Mesendoderm (in vitro differentiated cells): ENCODE data around the gene IL2RG.

ENCODE experiments used
- DNase-seq: peaks from one replicate; pipeline ENCODE4 v3.0.0; 2013
- H2AK5ac ChIP-seq: 2 replicates; pipeline ENCODE4 v1.6.1; 2013; ENCODE audit warnings: low read length, inconsistent platforms
- H2BK120ac ChIP-seq: 2 replicates; pipeline ENCODE4 v1.6.1; 2013; ENCODE audit warnings: low read depth, mild to moderate bottlenecking, low read length, moderate library complexity, mixed read lengths
- H2BK15ac ChIP-seq: replicated peaks from 2 replicates; pipeline ENCODE4 v1.6.1; 2013; ENCODE audit warnings: low read depth, mild to moderate bottlenecking, moderate library complexity
- H2BK5ac ChIP-seq: 2 replicates; pipeline ENCODE4 v1.6.1; 2013; ENCODE audit warnings: low read length, inconsistent platforms
- H3K18ac ChIP-seq: 2 replicates; pipeline ENCODE4 v1.6.1; 2013; ENCODE audit warnings: mild to moderate bottlenecking, low read length, mixed read lengths
- H3K23ac ChIP-seq: one replicate; pipeline ENCODE4 v1.6.1; 2013; ENCODE audit warnings: low read length
- H3K27ac ChIP-seq: 2 replicates; pipeline ENCODE4 v1.5.1; 2013; ENCODE audit warnings: low read depth, mild to moderate bottlenecking, inconsistent platforms, low read length, moderate library complexity
- H3K27me3 ChIP-seq: 2 replicates; pipeline ENCODE4 v1.6.1; 2013; ENCODE audit warnings: low read length, control low read depth, mild to moderate bottlenecking, inconsistent platforms; ENCODE audit not compliant: insufficient read depth, poor library complexity
- H3K36me3 ChIP-seq: 2 replicates; pipeline ENCODE4 v1.6.1; 2013; ENCODE audit warnings: low read length, inconsistent platforms; ENCODE audit not compliant: control insufficient read depth, insufficient read depth
- H3K4ac ChIP-seq: one replicate; pipeline ENCODE4 v1.6.1; 2013; ENCODE audit warnings: low read depth, mild to moderate bottlenecking, low read length, moderate library complexity
- H3K4me1 ChIP-seq: 2 replicates; pipeline ENCODE4 v1.6.1; 2013; ENCODE audit warnings: low read depth, low read length, inconsistent platforms; ENCODE audit not compliant: control insufficient read depth
- H3K4me2 ChIP-seq: 2 replicates; pipeline ENCODE4 v1.6.1; 2013; ENCODE audit warnings: low read length
- H3K4me3 ChIP-seq: 2 replicates; pipeline ENCODE4 v1.5.1; 2013; ENCODE audit warnings: mild to moderate bottlenecking, low read length
- H3K56ac ChIP-seq: one replicate; pipeline ENCODE4 v1.6.1; 2013; ENCODE audit warnings: low read length
- H3K79me1 ChIP-seq: 2 replicates; pipeline ENCODE4 v1.6.1; 2013; ENCODE audit warnings: low read length, inconsistent platforms
- H3K79me2 ChIP-seq: 2 replicates; pipeline ENCODE4 v1.6.1; 2013; ENCODE audit warnings: mild to moderate bottlenecking, low read length; ENCODE audit not compliant: control insufficient read depth, insufficient read depth
- H3K9ac ChIP-seq: 2 replicates; pipeline ENCODE4 v1.6.1; 2013; ENCODE audit warnings: low read length, inconsistent platforms
- H4K5ac ChIP-seq: one replicate; pipeline ENCODE4 v1.6.1; 2013; ENCODE audit warnings: low read length
- H4K8ac ChIP-seq: one replicate; pipeline ENCODE4 v1.6.1; 2013; ENCODE audit warnings: low read depth, mild to moderate bottlenecking, control low read depth, low read length, moderate library complexity
- WGBS: extraction: QIAGEN DNeasy Blood & Tissue Kit; methylation state at CpG from one replicate; pipeline ENCODE4 v1.1.7; 2013; ENCODE audit warnings: low lambda C conversion rate, missing lambda C conversion rate; ENCODE audit not compliant: insufficient coverage; ENCODE audit errors: extremely low coverage; 5-methylcytosine and 5-hydroxymethylcytosine counted together

Gene IL2RG

DNA sequence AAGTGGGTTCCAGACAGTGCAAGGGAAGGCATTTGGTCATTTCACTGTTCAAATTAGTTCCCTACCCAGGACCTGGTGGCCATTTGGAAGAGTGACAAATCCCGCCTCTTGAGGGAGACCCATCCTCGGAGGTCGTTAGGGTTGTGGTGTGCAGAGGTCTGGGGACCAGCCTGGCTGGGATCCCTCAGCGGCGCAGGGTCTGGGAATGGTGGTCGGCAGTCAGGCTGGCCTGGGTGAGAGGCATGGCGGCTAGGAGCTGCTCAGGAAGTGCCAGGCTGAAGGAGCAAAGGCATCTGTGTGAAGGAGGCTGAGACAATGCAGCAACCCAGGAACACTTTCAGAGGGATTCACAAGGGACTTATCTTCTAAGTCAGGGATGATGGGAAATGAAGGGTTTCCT, 40.0 kb upstream of the IL2RG start:
- Histone ChIP-seq H3K23ac (no peak overlapping the region), H2AK5ac (no peak overlapping the region), H3K4ac (no peak overlapping the region), H3K9ac (no peak overlapping the region), H2BK15ac (no peak overlapping the region), H3K56ac (no peak overlapping the region), H3K36me3 (no peaks in the 10 kb centered on the region), H3K4me3 (no peak overlapping the region), H4K8ac (no peak overlapping the region), H3K27ac (no peak overlapping the region), H2BK120ac (no peak overlapping the region), H3K18ac (no peak overlapping the region), H3K79me1 (no peaks in the 10 kb centered on the region), H3K4me2 (no peak overlapping the region), H3K79me2 (no peaks in the 10 kb centered on the region), H2BK5ac (no peak overlapping the region), H4K5ac (no peak overlapping the region), H3K27me3 (no peaks in the 10 kb centered on the region), H3K4me1 (no peaks in the 10 kb centered on the region)
- no CpG with 5 or more reads among the region's 7 CpGs for WGBS
- no peak for DNase-seq

DNA sequence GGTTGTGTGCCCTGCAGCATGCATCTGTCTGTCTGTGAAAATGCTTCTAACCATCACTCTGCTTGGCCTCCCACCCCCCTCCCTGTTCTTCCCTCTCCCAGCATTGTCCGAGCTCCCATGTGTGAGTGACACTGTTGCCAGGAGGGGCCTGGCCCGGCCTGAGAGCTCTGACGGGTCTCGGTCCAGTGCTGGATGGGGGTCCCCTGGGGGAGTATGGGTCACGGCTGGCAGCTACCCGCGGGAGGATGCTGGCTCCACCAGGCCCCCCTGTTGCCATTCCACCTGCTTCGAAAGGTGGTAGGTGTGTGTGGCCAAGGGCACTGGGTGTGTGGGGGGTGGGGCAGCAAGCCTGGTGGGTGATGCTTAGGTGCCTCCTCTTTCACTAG, 36.9 kb upstream of the IL2RG start:
- H3K4ac ChIP-seq: no peak overlapping the region

GRCh38 chrX:71147496-71148277, 36.3 kb upstream of the IL2RG start:
- no peak overlapping the region for H3K9ac ChIP-seq
- no peak overlapping the region for H3K56ac ChIP-seq
- H4K5ac ChIP-seq: no peak overlapping the region
- no peak overlapping the region for H3K18ac ChIP-seq
- H2BK120ac ChIP-seq: no peak overlapping the region
- H3K4me3 ChIP-seq: no peak overlapping the region
- H3K27me3 ChIP-seq: no peaks in the 10 kb centered on the region
- H2BK5ac ChIP-seq: no peak overlapping the region
- no peak overlapping the region for H3K4ac ChIP-seq
- no peak overlapping the region for H2AK5ac ChIP-seq
- H3K36me3 ChIP-seq: no peaks in the 10 kb centered on the region
- no peak overlapping the region for H3K23ac ChIP-seq
- peak; percentile 20 for DNase-seq
- H3K79me2 ChIP-seq: no peaks in the 10 kb centered on the region
- H3K4me1 ChIP-seq: no peaks in the 10 kb centered on the region
- H4K8ac ChIP-seq: no peak overlapping the region
- H3K27ac ChIP-seq: no peak overlapping the region
- H3K79me1 ChIP-seq: no peaks in the 10 kb centered on the region
- no peak overlapping the region for H3K4me2 ChIP-seq
- no peak overlapping the region for H2BK15ac ChIP-seq
- no CpG with 5 or more reads among the region's 28 CpGs for WGBS

More for the DNA sequence above, 36.9 kb upstream of the IL2RG start:
- Histone ChIP-seq H3K36me3 (no peaks in the 10 kb centered on the region), H4K8ac (no peak overlapping the region), H2BK15ac (no peak overlapping the region), H3K23ac (no peak overlapping the region), H3K27ac (no peak overlapping the region), H3K56ac (no peak overlapping the region), H3K9ac (no peak overlapping the region), H2AK5ac (no peak overlapping the region), H3K4me3 (no peak overlapping the region), H2BK5ac (no peak overlapping the region), H3K4me1 (no peaks in the 10 kb centered on the region), H3K18ac (no peak overlapping the region), H3K79me2 (no peaks in the 10 kb centered on the region), H3K27me3 (no peaks in the 10 kb centered on the region), H3K79me1 (no peaks in the 10 kb centered on the region), H3K4me2 (no peak overlapping the region), H4K5ac (no peak overlapping the region), H2BK120ac (no peak overlapping the region)
- WGBS: no CpG with 5 or more reads among the region's 8 CpGs
- DNase-seq: no peak

GRCh38 chrX:71144651-71145050, 33.3 kb upstream of the IL2RG start, which contains the start of gene NLGN3:
Gene NLGN3 (plus strand): TSS chrX:71144841. CDS start chrX:71147750, 2,909 bp downstream.
- DNase-seq: peak; percentile 6
- WGBS: no CpG with 5 or more reads among the region's 28 CpGs
- H3K4me3 ChIP-seq: no peak within 1 kb of the TSS

GRCh38 chrX:71143508-71143907, 32.1 kb upstream of the IL2RG start:
- Histone ChIP-seq H2BK15ac (no peak overlapping the region), H3K9ac (no peak overlapping the region), H3K27ac (no peak overlapping the region), H3K4me2 (no peak overlapping the region), H3K18ac (no peak overlapping the region), H3K23ac (no peak overlapping the region), H2AK5ac (no peak overlapping the region), H2BK120ac (no peak overlapping the region), H3K56ac (no peak overlapping the region), H4K8ac (no peak overlapping the region), H2BK5ac (no peak overlapping the region), H3K36me3 (no peaks in the 10 kb centered on the region), H3K79me2 (no peaks in the 10 kb centered on the region), H3K79me1 (no peaks in the 10 kb centered on the region), H3K4me1 (no peaks in the 10 kb centered on the region), H3K4me3 (no peak overlapping the region), H3K4ac (no peak overlapping the region), H3K27me3 (no peaks in the 10 kb centered on the region), H4K5ac (no peak overlapping the region)
- DNase-seq: no peak
- WGBS: no CpG with 5 or more reads among the region's 6 CpGs

More at GRCh38 chrX:71144651-71145050, 33.3 kb upstream of the IL2RG start, which contains the start of gene NLGN3:
- Histone ChIP-seq H2AK5ac (no peak within 1 kb of the TSS), H4K8ac (no peak within 1 kb of the TSS), H3K79me2 (no peaks in the 10 kb centered on the region), H2BK5ac (no peak within 1 kb of the TSS), H3K4me1 (no peaks in the 10 kb centered on the region), H3K27ac (no peak within 1 kb of the TSS), H3K36me3 (no peaks in the 10 kb centered on the region), H3K56ac (peak within 1 kb of the TSS; percentile 56), H3K4ac (no peak within 1 kb of the TSS), H2BK15ac (no peak within 1 kb of the TSS), H4K5ac (no peak within 1 kb of the TSS), H3K4me2 (peak within 1 kb of the TSS; percentile 70), H3K79me1 (no peaks in the 10 kb centered on the region), H3K23ac (no peak within 1 kb of the TSS), H3K27me3 (no peaks in the 10 kb centered on the region), H2BK120ac (no peak within 1 kb of the TSS), H3K9ac (peak within 1 kb of the TSS; percentile 29), H3K18ac (no peak within 1 kb of the TSS)

DNA sequence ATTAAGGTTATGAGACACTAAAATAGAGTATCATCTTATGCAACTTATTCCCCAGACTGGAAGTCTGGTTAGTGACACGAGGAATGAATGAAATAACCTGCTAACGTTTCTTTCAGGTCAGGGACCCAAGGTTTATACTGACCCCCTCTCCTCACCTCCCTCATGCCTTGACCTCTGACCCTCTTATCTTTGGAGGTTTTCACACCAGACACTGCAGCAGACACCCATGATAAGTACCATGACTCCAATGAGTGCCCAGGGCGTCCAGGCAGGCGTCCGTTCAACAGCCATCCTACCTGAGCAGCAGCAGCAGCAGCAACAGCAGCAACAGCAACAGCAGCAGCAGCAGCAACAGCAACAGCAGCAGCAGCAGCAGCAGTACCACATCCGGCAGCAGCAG, 29.1 kb upstream of the IL2RG start:
- no peak overlapping the region for H3K27ac ChIP-seq
- H4K5ac ChIP-seq: no peak overlapping the region
- H4K8ac ChIP-seq: no peak overlapping the region
- no peaks in the 10 kb centered on the region for H3K4me1 ChIP-seq
- H2AK5ac ChIP-seq: no peak overlapping the region
- no peak overlapping the region for H2BK5ac ChIP-seq
- H3K4me3 ChIP-seq: no peak overlapping the region
- H3K4ac ChIP-seq: no peak overlapping the region
- no peaks in the 10 kb centered on the region for H3K36me3 ChIP-seq
- H3K9ac ChIP-seq: no peak overlapping the region
- no peak overlapping the region for H3K4me2 ChIP-seq
- DNase-seq: no peak
- H2BK120ac ChIP-seq: no peak overlapping the region
- no peak overlapping the region for H2BK15ac ChIP-seq
- no peak overlapping the region for H3K18ac ChIP-seq
- H3K56ac ChIP-seq: no peak overlapping the region
- no peaks in the 10 kb centered on the region for H3K27me3 ChIP-seq
- no peak overlapping the region for H3K23ac ChIP-seq
- H3K79me1 ChIP-seq: no peaks in the 10 kb centered on the region
- H3K79me2 ChIP-seq: no peaks in the 10 kb centered on the region
- no CpG with 5 or more reads among the region's 6 CpGs for WGBS
